ENCODE results near the gene SHC2.
"Not testable (repeated sequence)": the region's sequence is repeated elsewhere in the genome, so short reads cannot be mapped to it uniquely, and the experiment has no call there.

The SHC2 gene

GRCh38 chr19:470701-471100, 9.9 kb upstream of the SHC2 start:
- DNase-seq (ENCODE audit: low read depth in 2 of 2, low spot score in 1 of 2): no peak

GRCh38 chr19:469833-470232, 9.0 kb upstream of the SHC2 start:
- DNase-seq (ENCODE audit: low read depth in 2 of 2, low spot score in 1 of 2): no peak

DNA sequence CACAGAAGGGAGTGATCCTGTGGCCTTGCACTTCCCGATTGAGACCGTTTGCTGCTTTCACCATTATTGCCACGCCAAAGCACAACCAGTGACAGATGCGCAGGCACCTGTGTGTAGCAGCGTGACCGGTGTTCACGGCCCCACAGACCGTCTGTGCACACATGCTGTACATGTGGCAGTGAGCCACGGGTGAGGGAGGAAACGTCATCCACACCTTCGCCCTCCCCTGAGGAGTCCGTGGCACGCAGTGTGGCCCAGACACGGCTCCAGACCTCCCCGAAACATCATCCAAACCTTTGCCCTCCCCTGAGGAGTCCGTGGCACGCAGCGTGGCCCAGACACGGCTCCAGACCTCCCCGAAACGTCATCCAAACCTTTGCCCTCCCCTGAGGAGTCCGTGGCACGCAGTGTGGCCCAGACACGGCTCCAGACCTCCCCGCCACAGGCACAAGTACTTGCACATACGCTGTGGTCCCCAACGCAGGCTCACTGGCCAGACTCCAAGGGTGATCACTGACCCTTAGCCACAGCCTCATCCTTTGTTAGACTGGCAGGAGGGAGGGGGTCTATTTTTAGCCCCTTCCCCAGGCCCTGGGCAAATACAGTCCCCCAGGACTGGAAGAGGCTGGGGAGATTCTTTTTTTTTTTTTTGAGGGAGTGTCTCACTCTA, 7.9 kb upstream of the SHC2 start:
- DNase-seq (ENCODE audit: low read depth in 2 of 2, low spot score in 1 of 2): no peak

DNA sequence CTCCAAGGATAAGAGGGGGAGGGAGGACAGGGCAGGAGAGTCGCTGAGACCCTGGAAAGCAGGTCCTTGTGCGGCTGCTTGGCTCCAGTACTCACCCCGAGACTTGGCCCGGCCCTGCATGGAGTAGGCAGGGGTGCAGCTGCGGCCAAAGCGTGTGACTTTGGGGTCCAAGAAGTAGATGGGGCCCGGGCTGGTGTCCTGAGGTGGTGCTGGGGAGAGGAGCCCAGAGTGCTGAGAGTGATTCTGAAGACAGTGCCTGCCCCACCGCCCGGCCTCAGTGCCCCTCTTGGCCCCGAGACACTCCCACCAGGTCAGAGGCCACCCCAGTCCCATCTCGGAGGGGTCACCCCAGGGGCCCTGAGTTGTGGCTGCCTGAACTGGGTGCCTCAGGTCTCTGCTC, 6.7 kb upstream of the SHC2 start:
- DNase-seq (ENCODE audit: low read depth in 2 of 2, low spot score in 1 of 2): no peak

GRCh38 chr19:465056-465816, 4.4 kb upstream of the SHC2 start:
- no peak for DNase-seq (ENCODE audit: low read depth in 2 of 2, low spot score in 1 of 2)

DNA sequence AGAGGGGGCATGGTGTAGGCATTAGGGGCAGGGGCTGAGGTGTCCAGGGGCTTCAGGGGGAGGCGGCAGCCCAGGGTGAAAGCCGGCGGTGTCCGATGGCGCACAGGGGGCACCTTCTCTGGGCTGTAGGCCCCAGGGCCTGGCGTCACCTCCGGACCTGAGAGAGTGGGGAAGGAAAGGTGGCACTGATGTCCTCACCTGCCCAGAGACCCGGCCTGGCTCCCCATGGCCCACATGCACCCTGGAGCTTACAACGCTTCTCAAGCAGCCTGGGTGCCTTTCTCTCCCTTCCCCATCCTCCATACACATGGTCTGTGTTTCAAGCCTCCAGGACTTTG, 3.3 kb upstream of the SHC2 start:
- DNase-seq (ENCODE audit: low read depth in 2 of 2, low spot score in 1 of 2): no peak

DNA sequence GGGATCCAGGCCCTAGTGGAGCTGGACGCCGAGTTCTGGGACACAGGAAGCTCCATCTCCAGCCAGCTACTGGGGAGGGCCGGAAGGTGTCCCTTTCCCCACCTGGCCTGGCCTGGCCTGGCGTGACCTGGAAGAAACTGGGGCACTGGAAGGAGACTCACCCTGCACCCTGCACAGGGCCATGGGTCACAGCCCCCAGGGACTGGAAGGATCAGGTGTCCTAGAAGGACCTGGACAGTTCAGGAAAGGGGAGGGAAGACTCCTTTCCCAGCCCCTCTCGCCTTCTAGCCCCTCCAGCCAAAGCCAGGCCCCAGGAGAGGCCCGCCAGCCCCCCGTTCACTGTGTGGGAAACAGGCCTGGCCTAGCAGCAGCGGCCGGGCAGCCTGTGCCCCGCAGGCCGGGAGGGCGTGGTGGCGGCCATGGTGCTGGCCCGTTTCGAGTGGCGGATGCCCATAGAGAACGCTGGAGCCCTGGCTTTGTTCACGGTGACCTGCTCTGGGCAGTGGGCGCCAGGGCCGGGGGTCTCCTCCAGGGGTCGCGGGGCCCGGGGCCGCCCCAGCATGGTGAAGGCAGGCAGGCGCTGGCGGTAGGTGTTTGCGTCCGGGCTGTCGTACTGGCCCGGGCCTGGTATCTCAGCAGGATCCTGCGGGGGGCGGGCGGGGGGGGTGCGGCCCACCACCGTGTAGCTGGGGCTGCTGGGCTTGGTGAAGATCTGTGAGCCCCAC, 2.8 kb upstream of the SHC2 start:
- no peak for DNase-seq (ENCODE audit: low read depth in 2 of 2, low spot score in 1 of 2)

DNA sequence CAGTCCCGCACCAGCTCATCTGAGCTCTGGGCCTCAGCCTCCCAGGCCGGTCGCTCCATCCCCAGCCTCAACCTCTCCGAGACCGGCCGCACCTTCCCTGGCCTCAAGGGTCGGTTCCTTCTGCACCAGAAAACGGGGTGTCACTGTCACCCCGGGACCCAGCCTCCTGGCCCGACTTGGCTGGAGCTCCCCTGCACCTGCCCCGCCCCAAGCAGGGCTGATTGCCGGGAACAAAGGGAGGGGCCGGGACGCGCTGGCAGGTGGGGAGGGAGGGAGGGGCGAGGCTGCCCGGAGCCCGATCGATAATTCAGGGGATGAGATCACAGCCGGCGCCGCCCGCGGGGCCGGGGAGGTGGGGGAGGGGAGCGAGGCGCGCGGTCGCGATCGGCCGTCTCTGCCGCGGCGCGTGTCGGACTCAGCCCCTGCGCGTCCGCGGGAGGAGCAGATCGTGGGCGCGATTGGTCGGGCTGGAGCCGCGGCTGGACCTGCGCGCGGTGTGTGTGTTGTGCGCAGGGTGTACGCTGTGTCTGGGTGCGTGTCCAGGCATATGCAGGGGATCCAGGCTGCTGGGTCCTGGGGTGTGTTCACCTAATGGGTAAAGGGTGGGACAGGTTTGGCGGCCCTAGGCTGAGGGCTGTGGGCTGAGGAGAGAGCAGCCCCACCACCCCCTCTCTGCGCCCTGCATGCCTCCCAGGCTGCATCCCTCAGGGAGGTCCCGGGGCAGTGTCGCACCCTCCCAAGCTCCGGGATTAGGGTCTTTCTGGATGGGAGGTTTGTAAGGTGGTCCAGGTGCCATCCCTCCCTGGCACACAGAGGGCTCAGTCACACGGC, 1.1 kb upstream of the SHC2 start:
- DNase-seq (ENCODE audit: low read depth in 2 of 2, low spot score in 1 of 2): no peak

GRCh38 chr19:459724-460511, 915 bp downstream of the SHC2 start:
- no peak for DNase-seq (ENCODE audit: low read depth in 2 of 2, low spot score in 1 of 2)

DNA sequence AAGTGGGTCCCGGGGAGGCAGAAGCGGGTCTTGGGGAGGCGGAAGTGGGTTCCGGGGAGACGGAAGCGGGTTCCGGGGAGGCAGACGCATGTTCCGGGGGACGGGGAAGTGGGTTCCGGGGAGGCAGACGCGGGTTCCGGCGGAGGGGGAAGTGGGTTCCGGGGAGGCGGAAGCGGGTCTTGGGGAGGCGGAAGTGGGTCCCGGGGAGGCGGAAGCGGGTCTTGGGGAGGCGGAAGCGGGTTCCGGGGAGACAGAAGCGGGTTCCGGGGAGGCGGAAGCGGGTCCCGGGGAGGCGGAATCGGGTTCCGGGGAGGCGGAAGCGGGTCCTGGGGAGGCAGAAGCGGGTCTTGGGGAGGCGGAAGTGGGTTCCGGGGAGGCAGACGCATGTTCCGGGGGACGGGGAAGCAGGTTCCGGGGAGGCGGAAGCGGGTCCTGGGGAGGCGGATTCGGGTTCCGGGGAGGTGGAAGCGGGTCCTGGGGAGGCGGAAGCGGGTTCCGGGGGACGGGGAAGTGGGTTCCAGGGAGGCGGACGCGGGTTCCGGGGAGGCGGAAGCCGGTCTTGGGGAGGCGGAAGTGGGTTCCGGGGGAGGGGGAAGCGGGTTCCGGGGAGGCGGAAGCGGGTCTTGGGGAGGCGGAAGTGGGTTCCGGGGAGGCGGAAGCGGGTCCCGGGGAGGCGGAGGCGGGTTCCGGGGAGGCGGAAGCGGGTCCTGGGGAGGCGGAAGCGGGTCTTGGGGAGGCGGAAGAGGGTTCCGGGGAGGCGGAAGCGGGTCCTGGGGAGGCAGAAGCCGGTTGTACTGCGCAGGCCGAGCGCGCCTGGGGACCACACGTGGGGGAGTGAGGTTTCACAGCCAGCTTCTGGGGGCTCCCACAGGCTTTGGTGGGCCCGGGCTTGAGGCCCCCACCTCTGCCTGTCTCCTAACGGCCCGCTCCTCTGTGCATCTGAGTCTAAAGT, 2.5 kb downstream of the SHC2 start:
- DNase-seq (ENCODE audit: low read depth in 2 of 2, low spot score in 1 of 2): no peak

DNA sequence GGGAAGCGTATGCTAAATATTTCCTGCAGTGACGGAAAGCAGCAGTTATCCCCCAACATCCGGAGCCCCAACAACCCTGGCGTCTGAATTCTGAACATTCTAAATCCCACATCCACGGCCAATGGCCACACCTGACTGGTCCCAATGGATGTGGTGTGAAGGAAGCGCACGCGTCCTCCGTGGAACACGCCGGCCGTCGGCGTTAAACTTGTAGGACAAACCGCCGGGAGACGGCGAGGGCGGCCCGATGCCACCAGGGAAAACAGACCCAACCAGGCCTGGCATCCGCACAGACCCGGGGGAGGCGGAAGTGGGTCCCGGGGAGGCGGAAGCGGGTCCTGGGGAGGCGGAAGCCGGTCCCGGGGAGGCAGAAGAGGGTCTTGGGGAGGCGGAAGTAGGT, 3.2 kb downstream of the SHC2 start:
- DNase-seq (ENCODE audit: low read depth in 2 of 2, low spot score in 1 of 2): no peak

GRCh38 chr19:456547-457110, 4.2 kb downstream of the SHC2 start:
- no peak for DNase-seq (ENCODE audit: low read depth in 2 of 2, low spot score in 1 of 2)

GRCh38 chr19:455851-456546, 4.8 kb downstream of the SHC2 start:
- no peak for DNase-seq (ENCODE audit: low read depth in 2 of 2, low spot score in 1 of 2)

- no peak for DNase-seq (ENCODE audit: low read depth in 2 of 2, low spot score in 1 of 2)
Measured at GRCh38 chr19:455031-455705, 5.7 kb downstream of the SHC2 start.

DNA sequence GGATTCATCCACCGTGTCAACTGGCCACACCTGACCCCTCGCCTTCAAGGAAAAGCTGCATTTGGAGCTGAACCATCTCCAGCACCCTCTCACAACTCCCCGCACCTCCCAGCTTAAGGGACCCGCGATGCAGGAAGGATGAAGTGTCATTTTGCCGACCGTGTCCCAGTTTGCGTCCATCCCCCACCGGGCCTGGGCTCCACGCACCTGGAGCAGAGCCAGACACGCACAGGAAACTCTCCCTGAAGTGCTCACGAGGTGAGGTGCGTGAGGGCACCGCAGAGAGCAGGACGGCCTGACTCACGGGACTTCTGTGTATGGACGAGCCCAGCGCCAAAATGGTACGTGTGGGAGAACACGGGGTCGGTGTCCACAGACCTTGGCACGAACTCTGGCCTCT, 7.2 kb downstream of the SHC2 start:
- no peak for DNase-seq (ENCODE audit: low read depth in 2 of 2, low spot score in 1 of 2)

GRCh38 chr19:452829-453228, 8.0 kb downstream of the SHC2 start:
- DNase-seq (ENCODE audit: low read depth in 2 of 2, low spot score in 1 of 2): no peak

DNA sequence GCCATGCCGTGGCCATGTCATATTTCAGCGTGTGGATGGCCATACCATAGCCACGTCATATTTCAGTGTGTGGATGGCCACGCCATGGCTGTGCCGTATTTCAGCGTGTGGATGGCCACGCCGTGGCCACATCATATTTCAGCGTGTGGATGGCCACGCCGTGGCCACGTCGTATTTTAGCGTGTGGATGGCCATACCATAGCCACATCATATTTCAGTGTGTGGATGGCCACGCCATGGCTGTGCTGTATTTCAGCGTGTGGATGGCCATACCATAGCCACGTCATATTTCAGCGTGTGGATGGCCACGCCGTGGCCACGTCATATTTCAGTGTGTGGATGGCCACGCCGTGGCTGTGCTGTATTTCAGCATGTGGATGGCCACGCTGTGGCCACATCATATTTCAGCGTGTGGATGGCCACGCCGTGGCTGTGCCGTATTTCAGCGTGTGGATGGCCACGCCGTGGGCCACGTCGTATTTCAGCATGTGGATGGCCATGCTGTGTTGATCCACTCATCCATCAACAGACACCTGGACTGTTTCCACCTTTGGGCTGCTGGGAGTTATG, 9.8 kb downstream of the SHC2 start:
- DNase-seq (ENCODE audit: low read depth in 2 of 2, low spot score in 1 of 2): not testable (repeated sequence)

- DNase-seq (ENCODE audit: low read depth in 2 of 2, low spot score in 1 of 2): no peak
Measured at GRCh38 chr19:449916-450315, 10.9 kb downstream of the SHC2 start.
